Measurements from ENCODE around the gene ANO1.

Gene ANO1

DNA sequence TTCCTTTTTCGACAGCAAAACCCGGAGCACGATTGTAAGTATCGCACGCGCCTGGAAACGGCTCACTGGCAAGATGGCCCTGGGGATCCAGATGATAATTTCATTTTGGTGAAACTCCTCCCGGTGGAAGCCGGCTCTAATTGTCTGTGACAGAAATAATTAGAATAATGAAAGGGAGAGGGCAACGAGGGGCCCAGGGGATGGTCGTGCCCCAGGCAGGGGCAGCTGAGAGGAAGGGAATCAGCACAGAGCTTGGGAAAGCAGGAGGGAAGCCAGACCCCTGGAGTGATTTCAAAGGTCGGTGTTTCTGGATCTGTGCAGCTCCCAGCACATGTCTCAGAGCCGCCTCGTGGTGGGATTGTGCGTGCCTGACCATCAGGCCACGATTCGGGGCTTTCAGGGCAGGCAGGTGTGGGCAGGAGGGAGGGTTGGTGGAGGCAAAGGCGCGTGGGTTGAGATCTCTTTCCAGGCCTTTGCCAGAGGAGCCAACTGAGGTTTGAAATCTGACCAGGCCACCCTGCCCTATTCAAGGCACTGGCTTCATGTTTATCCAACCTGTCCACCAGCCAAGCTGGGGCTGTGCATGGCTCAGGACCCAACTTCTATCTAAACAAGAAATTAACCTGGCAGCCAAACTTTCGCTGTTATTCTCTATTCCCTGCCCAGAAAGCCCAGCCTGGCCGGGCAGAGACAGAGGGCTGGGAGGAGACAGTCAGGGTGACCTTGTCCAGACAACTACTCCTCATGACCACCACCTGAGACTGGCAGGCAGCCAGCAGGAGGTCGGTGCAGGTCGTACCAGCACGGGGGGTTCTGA, 27.8 kb downstream of the ANO1 start:
- Histone ChIP-seq H3K36me3 (ENCODE audit: low read length) (no peaks in the 10 kb centered on the region), H2AFZ (ENCODE audit: low read depth, low read length, severe bottlenecking) (no peak overlapping the region), H3K27me3 (ENCODE audit: low read length) (no peaks in the 10 kb centered on the region), H3F3A (ENCODE audit: insufficient read depth) (no peaks in the 10 kb centered on the region), H3K27ac (ENCODE audit: low read depth, low read length) (no peak overlapping the region), H3K9me3 (ENCODE audit: insufficient read depth, low read length) (no peaks in the 10 kb centered on the region), H3K4me2 (ENCODE audit: low read depth, low read length, poor library complexity, severe bottlenecking) (no peak overlapping the region), H4K20me1 (ENCODE audit: low read depth, low read length) (no peaks in the 10 kb centered on the region), H3K79me2 (ENCODE audit: insufficient read depth, low read length) (no peaks in the 10 kb centered on the region), H3K4me3 (ENCODE audit: insufficient read depth, low read length, poor library complexity, severe bottlenecking) (no peak overlapping the region), H3K9me2 (replicated peaks; ENCODE audit: insufficient read depth, low read length) (no peaks in the 10 kb centered on the region), H3K9ac (ENCODE audit: low read length) (no peak overlapping the region)
- no peak for TF ChIP-seq EZH2phosphoT487 (conservative IDR thresholded peaks at IDR 0.05; ENCODE audit: low read length)
- TF ChIP-seq, protein P1, sequence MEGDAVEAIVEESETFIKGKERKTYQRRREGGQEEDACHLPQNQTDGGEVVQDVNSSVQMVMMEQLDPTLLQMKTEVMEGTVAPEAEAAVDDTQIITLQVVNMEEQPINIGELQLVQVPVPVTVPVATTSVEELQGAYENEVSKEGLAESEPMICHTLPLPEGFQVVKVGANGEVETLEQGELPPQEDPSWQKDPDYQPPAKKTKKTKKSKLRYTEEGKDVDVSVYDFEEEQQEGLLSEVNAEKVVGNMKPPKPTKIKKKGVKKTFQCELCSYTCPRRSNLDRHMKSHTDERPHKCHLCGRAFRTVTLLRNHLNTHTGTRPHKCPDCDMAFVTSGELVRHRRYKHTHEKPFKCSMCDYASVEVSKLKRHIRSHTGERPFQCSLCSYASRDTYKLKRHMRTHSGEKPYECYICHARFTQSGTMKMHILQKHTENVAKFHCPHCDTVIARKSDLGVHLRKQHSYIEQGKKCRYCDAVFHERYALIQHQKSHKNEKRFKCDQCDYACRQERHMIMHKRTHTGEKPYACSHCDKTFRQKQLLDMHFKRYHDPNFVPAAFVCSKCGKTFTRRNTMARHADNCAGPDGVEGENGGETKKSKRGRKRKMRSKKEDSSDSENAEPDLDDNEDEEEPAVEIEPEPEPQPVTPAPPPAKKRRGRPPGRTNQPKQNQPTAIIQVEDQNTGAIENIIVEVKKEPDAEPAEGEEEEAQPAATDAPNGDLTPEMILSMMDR (IDR thresholded peaks at IDR 0.05; ENCODE audit: insufficient read depth, low read length, poor library complexity, severe bottlenecking) = no peak

DNA sequence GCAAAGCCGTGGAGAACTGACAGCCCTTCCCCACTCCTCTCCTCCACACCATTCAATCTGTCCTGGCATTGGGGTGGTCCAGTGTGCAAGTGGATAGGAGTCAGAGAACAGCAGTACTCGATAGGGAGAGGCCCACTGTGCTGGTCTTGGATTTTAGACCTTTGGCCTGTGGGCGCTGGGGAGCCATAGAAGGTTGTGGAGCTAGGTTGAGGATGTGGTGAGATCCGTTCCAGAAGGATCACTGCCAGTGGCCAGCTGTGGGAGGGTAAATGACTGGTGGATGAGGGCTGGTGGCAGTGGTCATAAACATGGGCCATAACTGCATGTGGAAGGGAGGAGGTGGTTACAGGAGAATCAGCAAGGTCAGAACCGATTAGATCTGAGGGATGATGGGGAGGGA, 28.6 kb downstream of the ANO1 start:
- Histone ChIP-seq H3F3A (ENCODE audit: insufficient read depth) (no peaks in the 10 kb centered on the region), H3K36me3 (ENCODE audit: low read length) (no peaks in the 10 kb centered on the region)

DNA sequence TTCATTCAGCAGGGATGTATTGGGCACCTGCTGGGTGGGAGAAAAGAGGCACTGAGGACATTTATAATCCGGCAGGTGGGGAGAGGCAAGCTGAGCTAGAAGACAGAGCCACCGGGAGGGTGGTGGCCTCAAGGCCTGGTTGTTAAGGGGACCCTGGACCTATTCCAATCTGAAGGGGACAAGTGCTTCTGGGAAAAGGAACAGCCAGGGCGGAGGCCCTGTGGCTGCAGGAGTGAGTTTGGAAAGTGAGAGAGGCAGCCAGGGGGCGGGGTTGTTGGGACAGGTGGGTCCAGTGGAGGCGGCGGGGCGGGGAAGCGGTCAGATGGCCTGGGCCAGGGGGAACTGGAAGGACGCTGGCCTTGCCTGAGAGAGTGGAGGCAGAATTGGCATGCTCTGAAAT, 29.1 kb downstream of the ANO1 start:
- no peak overlapping the region for H2AFZ ChIP-seq (ENCODE audit: low read depth, low read length, severe bottlenecking)
- H3F3A ChIP-seq (ENCODE audit: insufficient read depth) = no peaks in the 10 kb centered on the region
- H3K4me3 ChIP-seq (ENCODE audit: insufficient read depth, low read length, poor library complexity, severe bottlenecking) = no peak overlapping the region
- H3K9ac ChIP-seq (ENCODE audit: low read length) = no peak overlapping the region
- H3K27ac ChIP-seq (ENCODE audit: low read depth, low read length) = no peak overlapping the region
- H3K9me2 ChIP-seq (replicated peaks; ENCODE audit: insufficient read depth, low read length) = no peaks in the 10 kb centered on the region
- H3K36me3 ChIP-seq (ENCODE audit: low read length) = no peaks in the 10 kb centered on the region
- H3K4me2 ChIP-seq (ENCODE audit: low read depth, low read length, poor library complexity, severe bottlenecking) = no peak overlapping the region
- H4K20me1 ChIP-seq (ENCODE audit: low read depth, low read length) = no peaks in the 10 kb centered on the region
- H3K27me3 ChIP-seq (ENCODE audit: low read length) = no peaks in the 10 kb centered on the region
- H3K9me3 ChIP-seq (ENCODE audit: insufficient read depth, low read length) = no peaks in the 10 kb centered on the region
- TF ChIP-seq, protein P1 (IDR thresholded peaks at IDR 0.05; ENCODE audit: insufficient read depth, low read length, poor library complexity, severe bottlenecking) = no peak
- no peak for TF ChIP-seq EZH2phosphoT487 (conservative IDR thresholded peaks at IDR 0.05; ENCODE audit: low read length)
- no peaks in the 10 kb centered on the region for H3K79me2 ChIP-seq (ENCODE audit: insufficient read depth, low read length)

More for the DNA sequence above, 28.6 kb downstream of the ANO1 start:
- Histone ChIP-seq H2AFZ (ENCODE audit: low read depth, low read length, severe bottlenecking) (no peak overlapping the region), H3K4me3 (ENCODE audit: insufficient read depth, low read length, poor library complexity, severe bottlenecking) (no peak overlapping the region), H3K9me3 (ENCODE audit: insufficient read depth, low read length) (no peaks in the 10 kb centered on the region), H3K27me3 (ENCODE audit: low read length) (no peaks in the 10 kb centered on the region), H3K79me2 (ENCODE audit: insufficient read depth, low read length) (no peaks in the 10 kb centered on the region), H3K9ac (ENCODE audit: low read length) (no peak overlapping the region), H3K4me2 (ENCODE audit: low read depth, low read length, poor library complexity, severe bottlenecking) (no peak overlapping the region), H3K9me2 (replicated peaks; ENCODE audit: insufficient read depth, low read length) (no peaks in the 10 kb centered on the region), H3K27ac (ENCODE audit: low read depth, low read length) (no peak overlapping the region), H4K20me1 (ENCODE audit: low read depth, low read length) (no peaks in the 10 kb centered on the region)
- no peak for TF ChIP-seq EZH2phosphoT487 (conservative IDR thresholded peaks at IDR 0.05; ENCODE audit: low read length)
- TF ChIP-seq, protein P1 (IDR thresholded peaks at IDR 0.05; ENCODE audit: insufficient read depth, low read length, poor library complexity, severe bottlenecking) = no peak

All from SU-DHL-6 (cell line).